ENCODE data around the gene ZBTB25. TPM values are rescaled to one million over a fixed set of nuclear protein-coding genes. Genes with fewer than 3 reads are reported as not detected.

The ZBTB25 gene
- polyA plus RNA-seq, 3 donors, result 3.2 to 8.7 (median 3.9) TPM

DNA sequence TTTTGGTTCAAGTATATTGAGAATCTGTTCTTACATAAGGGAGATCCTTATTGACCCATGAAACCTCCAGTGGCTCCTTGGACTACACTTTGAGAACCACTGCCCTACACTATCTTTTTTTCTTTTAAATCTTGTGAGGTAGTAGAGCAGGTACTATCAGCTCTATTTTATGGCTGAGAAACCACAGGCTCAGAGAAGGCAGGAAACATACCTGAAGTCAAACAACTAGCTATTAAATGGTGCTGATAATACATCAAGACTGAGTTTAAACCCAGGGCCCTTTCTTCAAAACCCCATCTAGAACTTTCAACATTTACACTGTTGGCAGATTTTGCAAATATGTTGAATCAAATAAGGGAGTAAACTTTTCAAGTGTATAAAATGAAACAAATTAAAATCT, 6.9 kb downstream of the ZBTB25 start:
- no peak overlapping the region for H3K4me3 Mint-ChIP-seq
- Histone ChIP-seq H2AFZ (ENCODE audit: insufficient read depth, low read depth, low read length, poor library complexity, severe bottlenecking) (no peak overlapping the region), H3K4me3 (replicated peaks in 1 of 3; ENCODE audit: low read depth in 2 of 3, low read length in 3 of 3) (no peak overlapping the region), H3K27me3 (ENCODE audit: control insufficient read depth in 2 of 2, insufficient read depth in 2 of 2, low read length in 2 of 2) (no peaks in the 10 kb centered on the region), H3K27ac (ENCODE audit: low read depth in 1 of 2, low read length in 2 of 2) (no peak overlapping the region), H3K36me3 (replicated peaks in 1 of 2; ENCODE audit: control insufficient read depth in 1 of 2, insufficient read depth in 2 of 2, low read length in 2 of 2) (peaks cover 0 to 12% of the 10 kb centered on the region in 2 donors), H3K9ac (ENCODE audit: insufficient read depth, low read length, poor library complexity, severe bottlenecking) (no peak overlapping the region), H3K4me2 (replicated peaks; ENCODE audit: extremely low read depth, low read length, poor library complexity, severe bottlenecking) (no peak overlapping the region), H3K9me3 (replicated peaks in 1 of 2; ENCODE audit: control insufficient read depth in 1 of 2, insufficient read depth in 1 of 2, low read length in 2 of 2) (no peaks in the 10 kb centered on the region), H3K79me2 (ENCODE audit: insufficient read depth, low read length) (peaks cover 13% of the 10 kb centered on the region), H4K20me1 (ENCODE audit: insufficient read depth, low read length) (no peaks in the 10 kb centered on the region), H3K4me1 (ENCODE audit: control insufficient read depth in 1 of 2, insufficient read depth in 2 of 2, low read length in 2 of 2) (peaks cover 6 to 8% of the 10 kb centered on the region in 2 donors)
- no peak overlapping the region for H3K27ac Mint-ChIP-seq
- DNase-seq, result no peak
- no peaks in the 10 kb centered on the region for H3K9me3 Mint-ChIP-seq
- intact Hi-C loops (cut with micrococcal nuclease), result no loop called here
- H3K36me3 Mint-ChIP-seq, result peaks cover 16 to 26% of the 10 kb centered on the region in 2 donors
- no peak for TF ChIP-seq CTCF (IDR thresholded peaks at IDR 0.05)
- peaks cover 11% of the 10 kb centered on the region for H3K4me1 Mint-ChIP-seq
- H3K27me3 Mint-ChIP-seq (ENCODE audit: low read depth in 3 of 3), result no peaks in the 10 kb centered on the region

DNA sequence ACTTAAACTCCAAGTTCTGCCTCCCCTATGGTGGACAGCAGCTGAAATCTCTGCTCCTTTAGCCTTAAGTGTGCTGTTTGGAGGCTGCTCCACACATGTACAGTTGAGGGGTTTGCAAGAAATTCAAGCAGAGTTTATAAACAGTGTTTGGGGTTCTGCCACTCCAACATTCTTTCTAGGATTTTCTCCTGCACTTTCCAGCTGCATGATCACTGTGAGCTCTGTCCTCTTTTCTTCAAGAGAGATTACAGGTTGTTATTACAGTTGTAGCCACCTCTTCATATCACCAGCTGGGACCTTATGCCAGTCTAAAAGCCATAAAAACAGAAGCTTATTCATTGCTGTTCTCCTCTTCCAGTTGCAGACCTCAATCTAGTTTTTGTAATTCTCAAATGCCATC, 8.4 kb downstream of the ZBTB25 start:
- Histone ChIP-seq H3K4me1 (ENCODE audit: control insufficient read depth in 1 of 2, insufficient read depth in 2 of 2, low read length in 2 of 2) (no peaks in the 10 kb centered on the region), H3K36me3 (replicated peaks in 1 of 2; ENCODE audit: control insufficient read depth in 1 of 2, insufficient read depth in 2 of 2, low read length in 2 of 2) (peaks cover 0 to 21% of the 10 kb centered on the region in 2 donors), H3K4me3 (replicated peaks in 1 of 3; ENCODE audit: low read depth in 2 of 3, low read length in 3 of 3) (no peak overlapping the region), H3K27ac (ENCODE audit: low read depth in 1 of 2, low read length in 2 of 2) (no peak overlapping the region), H2AFZ (ENCODE audit: insufficient read depth, low read depth, low read length, poor library complexity, severe bottlenecking) (no peak overlapping the region), H3K9ac (ENCODE audit: insufficient read depth, low read length, poor library complexity, severe bottlenecking) (no peak overlapping the region), H3K9me3 (replicated peaks in 1 of 2; ENCODE audit: control insufficient read depth in 1 of 2, insufficient read depth in 1 of 2, low read length in 2 of 2) (no peaks in the 10 kb centered on the region), H3K79me2 (ENCODE audit: insufficient read depth, low read length) (peaks cover 6% of the 10 kb centered on the region), H3K27me3 (ENCODE audit: control insufficient read depth in 2 of 2, insufficient read depth in 2 of 2, low read length in 2 of 2) (no peaks in the 10 kb centered on the region), H4K20me1 (ENCODE audit: insufficient read depth, low read length) (no peaks in the 10 kb centered on the region), H3K4me2 (replicated peaks; ENCODE audit: extremely low read depth, low read length, poor library complexity, severe bottlenecking) (no peak overlapping the region)
- H3K36me3 Mint-ChIP-seq, result peaks cover 26% of the 10 kb centered on the region in 2 donors
- no peaks in the 10 kb centered on the region for H3K9me3 Mint-ChIP-seq
- H3K27ac Mint-ChIP-seq, result no peak overlapping the region
- peaks cover 4% of the 10 kb centered on the region for H3K4me1 Mint-ChIP-seq
- DNase-seq, result no peak
- intact Hi-C loops (cut with micrococcal nuclease), result no loop called here
- H3K27me3 Mint-ChIP-seq (ENCODE audit: low read depth in 3 of 3), result no peaks in the 10 kb centered on the region
- H3K4me3 Mint-ChIP-seq, result no peak overlapping the region
- TF ChIP-seq CTCF (IDR thresholded peaks at IDR 0.05), result no peak

All from CD14-positive monocyte (primary cell).